ENCODE data around the gene OXSM. TPM values are rescaled to one million over a fixed set of nuclear protein-coding genes. Genes with fewer than 3 reads are reported as not detected.
A peak's percentile ranks its signal among the peaks of the same experiment; 100 is the strongest.

The OXSM gene
- total RNA-seq, 4 donors from 2014 or later: 5.9 to 7.9 (median 7.0) TPM

DNA sequence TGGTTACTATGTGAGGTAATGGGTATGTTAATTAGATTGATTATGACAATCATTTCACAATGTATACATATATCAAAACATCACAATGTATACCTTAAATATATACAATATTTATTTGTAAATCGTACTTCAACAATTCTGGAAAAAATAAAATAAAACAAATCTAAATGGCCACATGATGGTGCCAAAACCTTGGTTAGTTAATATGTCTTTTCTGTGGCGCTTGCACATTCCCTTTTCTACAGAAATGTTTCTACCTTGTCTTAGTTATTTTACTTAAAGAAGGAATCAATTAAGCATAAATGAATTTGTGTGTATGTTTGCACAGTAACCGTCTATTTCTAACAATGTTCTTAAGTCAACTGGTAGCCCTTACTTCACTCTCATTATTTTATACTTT is 53.4 kb downstream of the OXSM start:
- H3K4me1 ChIP-seq: peaks cover 0 to 14% (median 0%) of the 10 kb centered on the region in 3 donors
- no peaks in the 10 kb centered on the region for H3K9me3 ChIP-seq
- H3K4me3 ChIP-seq: no peak overlapping the region
- no peaks in the 10 kb centered on the region for H3K36me3 ChIP-seq
- H3K27ac ChIP-seq: no peak overlapping the region
- WGBS, 2 donors (ENCODE audit: low coverage in 1 of 2): 10 to 16% methylated on average over 3 of the region's 3 CpGs
- no peaks in the 10 kb centered on the region for H3K27me3 ChIP-seq
- peak in 2 of 4 experiments; percentile 43 to 46 for TF ChIP-seq CTCF (IDR thresholded peaks at IDR 0.05)
- no peak for TF ChIP-seq POLR2A (IDR thresholded peaks at IDR 0.05)
- no peak for ATAC-seq

Other genes starting within 250 kb of the OXSM start
- gene TOP2B, start 125.2 kb upstream of the OXSM start, total RNA-seq: 100 to 1,000 TPM; 109 to 149 (median 127) TPM
- gene NGLY1, start 6.6 kb upstream of the OXSM start, total RNA-seq: 10 to 100 TPM; 20.8 to 28.2 (median 25.4) TPM

All from gastroesophageal sphincter (tissue), 4 donors.